GM18870 (cell line): ENCODE measurements around the gene UBASH3B.
A peak's percentile ranks its signal among the peaks of the same experiment; 100 is the strongest.
"Not testable (repeated sequence)": the region's sequence is repeated elsewhere in the genome, so short reads cannot be mapped to it uniquely, and the experiment has no call there.

Experiments used
- ATAC-seq: cut with Tn5 transposase; IDR thresholded peaks from one replicate; pipeline ENCODE4 v1.9.1; 2021; ENCODE audit warnings: moderate library complexity; ENCODE audit not compliant: unreplicated experiment

Gene UBASH3B

DNA sequence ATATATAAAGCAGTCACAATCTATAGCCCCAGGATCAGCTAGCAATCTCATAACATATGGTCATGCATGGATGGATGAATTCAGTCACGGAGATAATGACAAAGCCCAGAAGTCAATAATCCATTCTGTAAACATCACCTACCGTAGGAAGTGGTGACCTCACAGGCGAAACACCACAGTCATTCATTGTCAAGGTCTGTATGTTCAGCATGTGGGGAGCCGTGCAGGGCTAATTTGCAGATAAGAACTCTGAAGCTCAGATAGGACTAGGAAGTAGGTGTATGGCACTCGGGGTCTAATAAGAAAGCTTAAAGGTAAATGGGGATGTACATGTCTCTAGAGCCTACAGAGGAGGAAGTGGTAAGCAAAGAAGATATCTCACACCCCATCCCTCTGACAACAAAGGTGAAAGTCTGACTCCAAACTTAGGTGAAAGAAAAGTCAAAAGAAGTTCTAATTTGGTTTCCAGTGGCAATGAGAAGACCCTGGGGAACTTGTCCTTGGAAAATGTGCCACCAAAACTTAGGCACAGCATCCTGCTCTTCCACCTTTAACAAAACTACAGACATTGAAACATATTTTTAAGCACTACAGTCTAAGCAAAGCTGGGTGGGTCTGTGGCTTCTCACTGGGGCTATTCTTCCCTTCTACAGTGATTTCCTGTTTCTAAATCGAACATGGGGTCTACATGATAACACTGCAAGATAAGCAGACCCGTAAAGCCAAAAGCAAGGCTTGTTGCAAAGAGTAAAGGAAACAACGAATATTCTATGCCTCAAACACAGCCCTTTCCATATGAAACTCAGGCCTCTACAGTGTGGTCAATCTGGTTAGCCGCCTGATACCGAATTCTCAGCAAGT is 188.0 kb downstream of the UBASH3B start:
- peak; percentile 76 for ATAC-seq

GRCh38 chr11:122847466-122847865 is 191.9 kb downstream of the UBASH3B start:
- ATAC-seq, result no peak

- no peak for ATAC-seq
These were observed 192.7 kb downstream of the UBASH3B start for GRCh38 chr11:122848186-122848585.

GRCh38 chr11:122850076-122850631 is 194.6 kb downstream of the UBASH3B start:
- no peak for ATAC-seq

- ATAC-seq, result no peak
These were observed 195.9 kb downstream of the UBASH3B start for GRCh38 chr11:122851366-122851966.

DNA sequence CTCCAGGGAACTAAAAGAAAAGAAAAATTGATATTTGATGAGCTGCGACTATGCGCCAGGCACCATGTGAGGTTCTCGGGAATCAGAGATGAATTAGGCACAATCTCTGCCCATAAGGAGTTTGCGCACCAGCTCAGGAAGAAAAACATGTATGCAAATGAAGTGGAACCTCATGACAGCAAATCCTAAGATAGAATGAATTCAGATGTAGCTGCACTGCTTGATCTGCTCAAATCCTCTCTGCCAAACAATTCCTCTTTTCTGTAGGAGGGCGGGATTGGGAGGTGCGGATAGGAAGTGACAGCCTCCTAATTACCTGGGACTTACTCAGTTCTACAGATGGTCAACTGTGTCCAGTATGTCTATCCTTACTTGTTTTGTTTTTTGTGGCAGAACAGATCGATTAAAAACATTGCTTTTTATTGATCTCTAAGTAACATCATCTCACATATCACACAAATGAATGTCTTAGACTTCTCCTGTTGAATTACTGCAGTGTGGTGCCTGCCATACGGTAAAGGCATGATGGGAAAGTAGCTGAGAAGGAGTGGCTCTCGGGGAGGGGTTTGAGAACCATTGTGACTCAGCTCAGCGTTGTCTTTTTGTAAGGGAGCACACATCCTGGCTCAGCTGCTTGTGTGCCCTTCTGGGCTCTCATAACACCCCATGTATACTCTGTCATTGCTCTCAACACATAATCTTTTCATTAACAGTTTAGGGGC is 196.7 kb downstream of the UBASH3B start:
- ATAC-seq, result no peak

- no peak for ATAC-seq
These were observed 197.3 kb downstream of the UBASH3B start for GRCh38 chr11:122852796-122853160.

DNA sequence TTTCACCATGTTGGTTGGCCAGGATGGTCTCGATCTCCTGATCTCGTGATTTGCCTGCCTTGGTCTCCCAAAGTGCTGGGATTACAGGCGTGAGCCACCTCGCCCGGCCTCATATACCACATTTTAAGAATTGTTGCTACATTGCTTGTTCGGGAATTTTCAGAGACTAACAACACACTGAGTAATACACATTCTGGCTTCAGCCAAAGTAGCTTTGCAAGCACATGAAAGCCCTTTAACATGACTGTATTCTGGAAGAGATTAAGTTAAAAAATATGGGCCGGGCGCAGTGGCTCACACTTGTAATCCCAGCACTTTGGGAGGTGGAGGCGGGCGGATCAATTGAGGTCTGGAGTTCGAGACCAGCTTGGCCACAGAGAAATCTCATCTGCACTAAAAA is 197.7 kb downstream of the UBASH3B start:
- ATAC-seq, result no peak

- no peak for ATAC-seq
These were observed 198.5 kb downstream of the UBASH3B start for GRCh38 chr11:122853971-122854446.

DNA sequence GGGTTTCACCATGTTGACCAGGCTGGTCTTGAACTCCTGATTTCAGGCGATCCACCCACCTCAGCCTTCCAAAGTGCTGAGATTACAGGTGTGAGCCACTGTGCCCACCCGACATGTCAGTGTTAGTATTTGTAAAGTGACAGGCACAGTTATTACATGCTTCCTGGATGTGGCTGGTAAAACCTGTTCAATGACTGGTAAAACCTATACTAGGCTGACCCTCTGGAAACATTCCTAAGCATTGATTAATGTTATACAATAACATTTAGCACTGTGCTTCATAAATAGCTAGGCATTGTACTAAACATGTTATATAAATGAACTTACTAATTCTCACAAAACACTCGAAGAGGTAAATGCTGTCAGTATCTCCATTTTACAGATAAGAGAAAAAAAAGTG is 206.1 kb downstream of the UBASH3B start:
- ATAC-seq, result no peak

DNA sequence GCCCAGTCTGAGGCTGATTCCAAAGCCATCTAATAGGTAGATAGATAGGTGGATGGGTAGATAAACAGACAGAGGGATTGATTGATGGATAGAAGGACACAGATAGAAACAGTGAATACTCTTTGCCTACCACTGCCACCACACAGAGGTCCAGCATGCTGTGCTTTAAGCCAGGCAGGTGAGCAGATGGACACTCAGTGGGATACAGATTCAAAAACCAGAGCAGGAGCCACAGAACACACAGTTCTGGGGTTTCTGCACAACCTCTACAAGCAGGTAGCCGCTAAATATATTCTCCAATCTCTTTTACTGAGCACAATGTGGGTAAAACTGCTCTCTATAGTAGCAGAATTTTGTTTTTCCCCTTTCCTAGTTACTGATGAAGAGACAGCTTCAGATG is 206.6 kb downstream of the UBASH3B start:
- ATAC-seq, result no peak

DNA sequence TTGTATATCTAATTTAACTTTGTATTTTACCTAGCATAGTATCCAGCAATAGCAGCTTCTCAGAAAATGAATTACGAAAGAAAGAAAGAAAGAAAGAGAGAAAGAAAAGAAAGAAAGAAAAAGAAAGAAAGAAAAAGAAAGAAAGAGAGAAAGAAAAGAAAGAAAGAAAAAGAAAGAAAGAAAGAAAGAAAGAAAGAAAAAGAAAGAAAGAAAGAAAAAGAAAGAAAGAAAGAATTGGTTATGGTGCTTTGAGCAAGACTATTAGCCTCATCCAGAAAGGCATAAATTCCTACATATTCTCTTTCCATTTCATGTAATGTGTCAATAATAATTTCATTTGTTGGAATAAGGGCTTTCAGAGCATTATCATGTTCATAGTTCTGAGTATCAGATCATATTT is 207.6 kb downstream of the UBASH3B start:
- ATAC-seq, result not testable (repeated sequence)

DNA sequence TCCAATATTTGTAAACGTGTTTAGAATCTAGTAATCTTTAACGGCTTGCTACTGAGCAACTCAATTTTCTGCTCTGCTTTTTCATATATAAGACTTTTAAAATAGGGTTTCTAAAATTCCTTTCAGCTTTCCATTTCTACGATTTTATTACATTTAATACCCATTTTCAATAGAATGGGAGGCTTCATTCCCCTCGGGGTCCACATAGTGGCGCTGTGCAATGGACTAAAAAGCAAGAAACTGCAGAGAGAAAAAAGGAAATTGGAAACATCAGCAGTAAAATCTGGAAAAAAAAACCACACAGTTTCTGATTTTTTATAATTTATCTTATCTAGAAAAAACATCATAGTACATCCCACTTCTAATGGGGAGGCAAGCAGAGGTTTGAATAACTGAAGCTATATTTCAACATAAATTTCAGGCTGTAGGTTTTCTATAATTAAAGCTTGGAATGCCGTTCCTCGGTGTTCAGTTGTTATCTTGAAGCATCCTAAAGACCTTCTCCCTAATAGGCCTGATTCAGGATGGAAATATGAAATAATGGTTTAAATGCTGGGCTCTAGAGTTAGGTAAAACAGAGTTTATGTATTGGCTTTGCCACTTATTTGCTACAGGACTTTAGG is 208.3 kb downstream of the UBASH3B start:
- no peak for ATAC-seq
